GM12878 (cell line): Measurements from ENCODE around the gene PPARD. TPM values are rescaled to one million over a fixed set of nuclear protein-coding genes. Genes with fewer than 3 reads are reported as not detected.
"Not testable (repeated sequence)": the region's sequence is repeated elsewhere in the genome, so short reads cannot be mapped to it uniquely, and the experiment has no call there.

Experiments
- ATAC-seq: fragments of 200-7000 bp; cut with Tn5 transposase; 3 replicates; pipeline ENCODE4 v1.9.1; 2020; ENCODE audit warnings: mild to moderate bottlenecking, moderate library complexity
- BruUV-seq: library from RNA; stranded (reverse); fragments of 400-500 nt; replicated peaks from 2 replicates; lab custom pipeline; 2021; lab: Mats Ljungman, UMichigan
- CTCF ChIA-PET: fragments of 300-600 bp; sonication (Branson Sonifier 250); formaldehyde crosslinking; extraction: SDS; loops from one replicate; lab custom pipeline; 2021; ENCODE audit warnings: inconsistent platforms; lab: Yijun Ruan, JAX
- POLR2A ChIA-PET: fragments of 350-600 bp; formaldehyde crosslinking; extraction: SDS; loops from one replicate; lab custom pipeline; 2021; ENCODE audit warnings: inconsistent platforms; lab: Charles Lee
- RAD21 ChIA-PET: fragments of 300-600 bp; sonication (Branson Sonifier 250); formaldehyde crosslinking; loops from one replicate; lab custom pipeline; 2023; ENCODE audit warnings: antibody characterized with exemption; ENCODE audit not compliant: unreplicated experiment; lab: Charles Lee
- SMC1A ChIA-PET: fragments of 300-600 bp; sonication (Branson Sonifier 250); formaldehyde crosslinking; loops from one replicate; lab custom pipeline; 2023; ENCODE audit not compliant: unreplicated experiment, uncharacterized antibody; lab: Charles Lee
- DNase-seq: peaks from one replicate; pipeline ENCODE4 v3.0.0-alpha.2; 2011; ENCODE audit warnings: low read depth, low spot score
- FAIRE-seq: peaks from 3 replicates; lab custom pipeline; 2011; peaks lifted over from hg19 to GRCh38; lab: Jason Lieb, UNC
- H2AFZ ChIP-seq: 2 replicates; pipeline ENCODE4 v1.6.0; 2011; ENCODE audit warnings: low read depth, low read length, control low read depth; ENCODE audit not compliant: control insufficient read depth
- H3K27ac ChIP-seq: 2 replicates; pipeline ENCODE4 v1.5.1; 2011; ENCODE audit warnings: control low read depth; ENCODE audit not compliant: control insufficient read depth, insufficient read depth
- H3K27me3 ChIP-seq, 2 experiments: replicated peaks in 1 of 2; 2 replicates each; pipeline versions ENCODE4 v1.6.0 to v1.6.1; 2011; ENCODE audit warnings: low read length in 1 of 2; ENCODE audit not compliant: control insufficient read depth in 2 of 2, insufficient read depth in 2 of 2
- H3K36me3 ChIP-seq, 2 experiments: 2 replicates each; pipeline ENCODE4 v1.5.1; 2011; ENCODE audit warnings: low read length in 1 of 2; ENCODE audit not compliant: control insufficient read depth in 2 of 2, insufficient read depth in 2 of 2
- H3K4me1 ChIP-seq: 2 replicates; pipeline ENCODE4 v1.6.1; 2011; ENCODE audit warnings: mild to moderate bottlenecking, low read length, moderate library complexity, mixed read lengths; ENCODE audit not compliant: control insufficient read depth, insufficient read depth
- H3K4me2 ChIP-seq: 2 replicates; pipeline ENCODE4 v1.6.0; 2011; ENCODE audit warnings: control low read depth; ENCODE audit not compliant: control insufficient read depth, insufficient read depth
- H3K4me3 ChIP-seq: fragments of 200-600 bp; sonication (generic); 2 replicates; pipeline ENCODE4 v1.5.1; 2016
- H3K79me2 ChIP-seq: 2 replicates; pipeline ENCODE4 v1.6.0; 2011; ENCODE audit warnings: low read length; ENCODE audit not compliant: control insufficient read depth, insufficient read depth
- H3K9ac ChIP-seq: 2 replicates; pipeline ENCODE4 v1.8.0; 2011; ENCODE audit warnings: low read length, control low read depth, mixed read lengths; ENCODE audit not compliant: control insufficient read depth, insufficient read depth
- H3K9me3 ChIP-seq: replicated peaks from 3 replicates; pipeline ENCODE4 v1.5.1; 2011; ENCODE audit warnings: mild to moderate bottlenecking, low read length; ENCODE audit not compliant: control insufficient read depth, insufficient read depth
- H4K20me1 ChIP-seq: 2 replicates; pipeline ENCODE4 v1.6.0; 2011; ENCODE audit not compliant: control insufficient read depth, insufficient read depth
- RAD51 ChIP-seq: fragments of 450-650 bp; IDR thresholded peaks from 2 replicates; pipeline ENCODE4 v1.6.1; 2016; ENCODE audit warnings: moderate library complexity, mild to moderate bottlenecking, inconsistent platforms
- RBBP5 ChIP-seq: fragments of 200-600 bp; sonication (generic); conservative IDR thresholded peaks from 2 replicates; pipeline ENCODE4 v1.6.1; 2016
- SMC3 ChIP-seq: IDR thresholded peaks from 2 replicates; pipeline ENCODE4 v1.6.1; 2011; ENCODE audit warnings: low read length, improper control_type of control experiment, borderline replicate concordance
- ZSCAN29 ChIP-seq: fragments of 450-650 bp; IDR thresholded peaks from 2 replicates; pipeline ENCODE4 v1.6.1; 2017; ENCODE audit warnings: mild to moderate bottlenecking, moderate library complexity
- WGBS: methylation state at CpG from one replicate; pipeline ENCODE4 v1.1.6; 2016; ENCODE audit warnings: low lambda C conversion rate; ENCODE audit not compliant: insufficient replicate concordance, insufficient coverage; ENCODE audit errors: missing lambda C conversion rate; 5-methylcytosine and 5-hydroxymethylcytosine counted together
- in situ Hi-C: fragments of 300-500 bp; cut with MboI; formaldehyde crosslinking; loops from 9 replicates; pipeline ENCODE4 v1.14.3; 2018; ENCODE audit warnings: mixed read lengths
- intact Hi-C: fragments of 100-400 bp; cut with micrococcal nuclease; formaldehyde crosslinking; loops from one replicate; pipeline ENCODE4 v1.14.2; 2022; ENCODE audit not compliant: unreplicated experiment
- polyA plus RNA-seq, 11 experiments: library from polyadenylated mRNA; depleted of rRNA in 4 of 11; unstranded in 6 of 11; stranded (reverse) in 5 of 11; fragments of >200 nt; fragmentation: Nextera tagmentation in 4 of 11; fragmentation: Illumina TruSeq in 1 of 11; extraction: Ambion mirVana in 4 of 11; extraction: Trizol in 1 of 11; gene quantifications; 1 replicate in 1 of 11; 2 replicates in 10 of 11; pipeline versions ENCODE4 v1.2.1 to v1.2.3, GENCODE V29; 2011 to 2016; ENCODE audit warnings: inconsistent platforms in 2 of 11, missing spikeins in 2 of 11, low read depth in 1 of 11
- total RNA-seq, 4 experiments: library from RNA; depleted of rRNA in 3 of 4; stranded (reverse); fragments of >200 nt in 3 of 4; fragmentation: Illumina TruSeq in 1 of 4; extraction: Trizol in 1 of 4; gene quantifications; 2 replicates each; pipeline versions ENCODE4 v1.2.1 to v1.2.3, GENCODE V29; 2013 to 2021
- TF ChIP-seq, protein P1 (sequence below): fragments of 450-650 bp; IDR thresholded peaks from 2 replicates; pipeline ENCODE4 v1.6.1; 2018; ENCODE audit warnings: mild to moderate bottlenecking, low read depth, moderate library complexity; ENCODE audit not compliant: partially characterized antibody

The PPARD gene
- total and polyA plus RNA-seq, 10 of the 15 experiments (the other 5 are each of a cell fraction or from before 2014, with no cell fraction given), result 0.05 to 12.6 (median 6.7) TPM

GRCh38 chr6:35436071-35436857 lies 93.9 kb downstream of the PPARD start:
- no peak for FAIRE-seq
- 22% methylated on average over 8 of the region's 8 CpGs for WGBS
- Histone ChIP-seq H3K36me3 (no peaks in the 10 kb centered on the region), H3K9ac (no peak overlapping the region), H4K20me1 (no peaks in the 10 kb centered on the region), H3K79me2 (no peaks in the 10 kb centered on the region), H3K4me1 (no peaks in the 10 kb centered on the region), H3K9me3 (no peaks in the 10 kb centered on the region), H3K4me2 (no peak overlapping the region), H3K27ac (no peak overlapping the region)
- ChIA-PET POLR2A (no interaction called here), SMC1A (interaction anchor here (0.6 kb wide), 1 partner anchor 13 kb away, joined by 3 read pairs; no protein-coding TSS in a partner anchor), RAD21 (no interaction called here)
- in situ Hi-C loops, result no loop called here
- intact Hi-C loops, result no loop called here
- TF ChIP-seq, protein P1, sequence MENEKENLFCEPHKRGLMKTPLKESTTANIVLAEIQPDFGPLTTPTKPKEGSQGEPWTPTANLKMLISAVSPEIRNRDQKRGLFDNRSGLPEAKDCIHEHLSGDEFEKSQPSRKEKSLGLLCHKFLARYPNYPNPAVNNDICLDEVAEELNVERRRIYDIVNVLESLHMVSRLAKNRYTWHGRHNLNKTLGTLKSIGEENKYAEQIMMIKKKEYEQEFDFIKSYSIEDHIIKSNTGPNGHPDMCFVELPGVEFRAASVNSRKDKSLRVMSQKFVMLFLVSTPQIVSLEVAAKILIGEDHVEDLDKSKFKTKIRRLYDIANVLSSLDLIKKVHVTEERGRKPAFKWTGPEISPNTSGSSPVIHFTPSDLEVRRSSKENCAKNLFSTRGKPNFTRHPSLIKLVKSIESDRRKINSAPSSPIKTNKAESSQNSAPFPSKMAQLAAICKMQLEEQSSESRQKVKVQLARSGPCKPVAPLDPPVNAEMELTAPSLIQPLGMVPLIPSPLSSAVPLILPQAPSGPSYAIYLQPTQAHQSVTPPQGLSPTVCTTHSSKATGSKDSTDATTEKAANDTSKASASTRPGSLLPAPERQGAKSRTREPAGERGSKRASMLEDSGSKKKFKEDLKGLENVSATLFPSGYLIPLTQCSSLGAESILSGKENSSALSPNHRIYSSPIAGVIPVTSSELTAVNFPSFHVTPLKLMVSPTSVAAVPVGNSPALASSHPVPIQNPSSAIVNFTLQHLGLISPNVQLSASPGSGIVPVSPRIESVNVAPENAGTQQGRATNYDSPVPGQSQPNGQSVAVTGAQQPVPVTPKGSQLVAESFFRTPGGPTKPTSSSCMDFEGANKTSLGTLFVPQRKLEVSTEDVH, result no peak
- TF ChIP-seq RBBP5, result no peak
- no peak for TF ChIP-seq ZSCAN29
- no peak for TF ChIP-seq RAD51
- TF ChIP-seq SMC3, result no peak
- TF ChIP-seq, all 136 proteins: peak for 0
- H2AFZ ChIP-seq, result no peak overlapping the region
- CTCF ChIA-PET, result interaction anchor here (0.5 kb wide), 1 partner anchor 95 kb away, joined by 4 read pairs; no protein-coding TSS in a partner anchor
- no peak for ATAC-seq
- no TSS peak for BruUV-seq
- H3K27me3 ChIP-seq, result no peaks in the 10 kb centered on the region
- no peak for DNase-seq
- H3K4me3 ChIP-seq, result no peak overlapping the region

- FAIRE-seq, H4K20me1 ChIP-seq, H3K4me2 ChIP-seq, POLR2A ChIA-PET, H3K9ac ChIP-seq, H3K79me2 ChIP-seq, ATAC-seq, H3K27me3 ChIP-seq, intact Hi-C loops, DNase-seq, H2AFZ ChIP-seq, H3K9me3 ChIP-seq, BruUV-seq, H3K36me3 ChIP-seq, H3K4me1 ChIP-seq, H3K27ac ChIP-seq, in situ Hi-C loops, H3K4me3 ChIP-seq: not testable (repeated sequence)
- RAD21 ChIA-PET, result interaction anchor here (0.8 kb wide), 1 partner anchor 303 kb away, joined by 3 read pairs; no protein-coding TSS in a partner anchor
- SMC1A ChIA-PET, result interaction anchor here (1.3 kb wide), 1 partner anchor 97 kb away, joined by 3 read pairs; no protein-coding TSS in a partner anchor
- CTCF ChIA-PET, result interaction anchor here (1.1 kb wide), 1 partner anchor 96 kb away, joined by 4 read pairs; the partner anchor contains the start of gene PPARD
- WGBS, result 56% methylated on average over 3 of the region's 7 CpGs
Observed at GRCh38 chr6:35438378-35439065, 96.2 kb downstream of the PPARD start.
